AG10803 (cell line): ENCODE measurements around the gene LTA4H.
A peak's percentile ranks its signal among the peaks of the same experiment; 100 is the strongest.

Experiments
- DNase-seq: peaks from one replicate; pipeline ENCODE4 v3.0.0; 2010; ENCODE audit warnings: low read depth
- H3K4me3 ChIP-seq: 2 replicates; pipeline ENCODE4 v1.5.1; 2011; ENCODE audit warnings: mild to moderate bottlenecking, low read length, control low read depth
- CTCF ChIP-seq: conservative IDR thresholded peaks from 2 replicates; pipeline ENCODE4 v1.5.1; 2011; ENCODE audit warnings: mild to moderate bottlenecking, low read length, control low read depth, inconsistent platforms

Gene LTA4H

GRCh38 chr12:96048393-96048969 is 13.1 kb upstream of the LTA4H start:
- DNase-seq: no peak
- no peak for TF ChIP-seq CTCF
- no peak overlapping the region for H3K4me3 ChIP-seq

- no peak overlapping the region for H3K4me3 ChIP-seq
- peak; percentile 59 for DNase-seq
- TF ChIP-seq CTCF: no peak
Observed at GRCh38 chr12:96047229-96048211, 12.1 kb upstream of the LTA4H start.

- TF ChIP-seq CTCF: no peak
- DNase-seq: no peak
- no peak overlapping the region for H3K4me3 ChIP-seq
Observed at GRCh38 chr12:96046543-96047228, 11.3 kb upstream of the LTA4H start.

- H3K4me3 ChIP-seq: no peak overlapping the region
- no peak for TF ChIP-seq CTCF
- no peak for DNase-seq
Observed at GRCh38 chr12:96045566-96045965, 10.2 kb upstream of the LTA4H start.

- DNase-seq: no peak
- no peak overlapping the region for H3K4me3 ChIP-seq
- no peak for TF ChIP-seq CTCF
Observed at GRCh38 chr12:96044943-96045290, 9.5 kb upstream of the LTA4H start.

- no peak for TF ChIP-seq CTCF
- H3K4me3 ChIP-seq: no peak overlapping the region
- DNase-seq: peak; percentile 75
Observed at GRCh38 chr12:96044017-96044942, 8.9 kb upstream of the LTA4H start.
